IMR-90 (cell line): ENCODE measurements around the gene MPRIP. TPM values are rescaled to one million over a fixed set of nuclear protein-coding genes. Genes with fewer than 3 reads are reported as not detected.
"Not testable (repeated sequence)": the region's sequence is repeated elsewhere in the genome, so short reads cannot be mapped to it uniquely, and the experiment has no call there.

ENCODE experiments used
- ATAC-seq: fragments of 200-7000 bp; cut with Tn5 transposase; 2 replicates; pipeline ENCODE4 v1.9.1; 2020; ENCODE audit warnings: low read depth, mild to moderate bottlenecking, moderate library complexity
- BruUV-seq: library from RNA; stranded (reverse); fragments of 400-500 nt; replicated peaks from 2 replicates; lab custom pipeline; 2021; lab: Mats Ljungman, UMichigan
- CTCF ChIA-PET: fragments of 300-600 bp; formaldehyde crosslinking; extraction: SDS; loops from one replicate; lab custom pipeline; 2021; ENCODE audit warnings: antibody characterized with exemption; lab: Yijun Ruan, JAX
- POLR2A ChIA-PET: fragments of 300-600 bp; sonication (Branson Sonifier 250); formaldehyde crosslinking; loops from one replicate; lab custom pipeline; 2022; ENCODE audit warnings: antibody characterized with exemption; ENCODE audit not compliant: unreplicated experiment; lab: Charles Lee
- DNase-seq: peaks from one replicate; pipeline ENCODE4 v3.0.0; 2013
- H2AFZ ChIP-seq: replicated peaks from 2 replicates; pipeline ENCODE3; 2013; ENCODE audit warnings: low read length, mild to moderate bottlenecking; ENCODE audit not compliant: poor library complexity
- H2AK5ac ChIP-seq: 2 replicates; pipeline ENCODE4 v1.6.1; 2013; ENCODE audit warnings: low read depth, low read length, inconsistent platforms
- H2AK9ac ChIP-seq: replicated peaks from 2 replicates; pipeline ENCODE3; 2013; ENCODE audit warnings: mild to moderate bottlenecking, low read depth, low read length, moderate library complexity; ENCODE audit not compliant: poor library complexity
- H2BK120ac ChIP-seq: 2 replicates; pipeline ENCODE4 v1.6.1; 2013; ENCODE audit warnings: low read depth, low read length, inconsistent platforms
- H2BK15ac ChIP-seq: 3 replicates; pipeline ENCODE4 v1.6.1; 2013; ENCODE audit warnings: low read depth, low read length, inconsistent platforms
- H2BK20ac ChIP-seq: 2 replicates; pipeline ENCODE4 v1.6.1; 2013; ENCODE audit warnings: low read depth, mild to moderate bottlenecking, inconsistent platforms, low read length, moderate library complexity
- H2BK5ac ChIP-seq: 2 replicates; pipeline ENCODE4 v1.6.1; 2013; ENCODE audit warnings: mild to moderate bottlenecking, low read depth, low read length, inconsistent platforms; ENCODE audit not compliant: poor library complexity, severe bottlenecking
- H3K14ac ChIP-seq: replicated peaks from 2 replicates; pipeline ENCODE4 v1.6.1; 2013; ENCODE audit warnings: low read depth, low read length, inconsistent platforms
- H3K18ac ChIP-seq: 2 replicates; pipeline ENCODE4 v1.6.1; 2013; ENCODE audit warnings: low read depth, low read length, control low read depth
- H3K23ac ChIP-seq: 2 replicates; pipeline ENCODE4 v1.6.1; 2013; ENCODE audit warnings: low read depth, low read length, inconsistent platforms
- H3K27ac ChIP-seq: 2 replicates; pipeline ENCODE4 v1.5.1; 2013; ENCODE audit warnings: mild to moderate bottlenecking, control low read depth, low read length; ENCODE audit not compliant: insufficient read depth
- H3K27me3 ChIP-seq: 2 replicates; pipeline ENCODE4 v1.6.1; 2013; ENCODE audit warnings: low read length; ENCODE audit not compliant: control insufficient read depth, insufficient read depth
- H3K36me3 ChIP-seq: 2 replicates; pipeline ENCODE4 v1.6.1; 2013; ENCODE audit warnings: low read length, mixed read lengths; ENCODE audit not compliant: control insufficient read depth, insufficient read depth
- H3K4ac ChIP-seq: 2 replicates; pipeline ENCODE4 v1.6.1; 2013; ENCODE audit warnings: low read depth, low read length, inconsistent platforms
- H3K4me1 ChIP-seq: 2 replicates; pipeline ENCODE4 v1.6.1; 2013; ENCODE audit warnings: low read length, mixed read lengths; ENCODE audit not compliant: control insufficient read depth, insufficient read depth
- H3K4me2 ChIP-seq: 2 replicates; pipeline ENCODE4 v1.6.1; 2013; ENCODE audit warnings: low read depth, mild to moderate bottlenecking, control low read depth, low read length, moderate library complexity
- H3K4me3 ChIP-seq: 2 replicates; pipeline ENCODE4 v1.5.1; 2013; ENCODE audit warnings: low read depth, mild to moderate bottlenecking, control low read depth, low read length, moderate library complexity; ENCODE audit not compliant: insufficient read depth
- H3K56ac ChIP-seq: 2 replicates; pipeline ENCODE4 v1.6.1; 2013; ENCODE audit warnings: low read length, inconsistent platforms; ENCODE audit not compliant: insufficient read depth; ENCODE audit errors: extremely low read depth
- H3K79me1 ChIP-seq, 2 experiments: 2 replicates each; pipeline ENCODE4 v1.6.1; 2013; ENCODE audit warnings: low read length in 2 of 2, inconsistent platforms in 1 of 2, low read depth in 1 of 2
- H3K9ac ChIP-seq: 2 replicates; pipeline ENCODE4 v1.6.1; 2013; ENCODE audit warnings: low read depth, low read length, control low read depth
- H3K9me1 ChIP-seq: 2 replicates; pipeline ENCODE4 v1.6.1; 2013; ENCODE audit warnings: low read length, inconsistent platforms; ENCODE audit not compliant: insufficient read depth
- H3K9me3 ChIP-seq: 2 replicates; pipeline ENCODE4 v1.6.1; 2013; ENCODE audit warnings: low read length; ENCODE audit not compliant: control insufficient read depth, insufficient read depth
- H4K20me1 ChIP-seq: 2 replicates; pipeline ENCODE4 v1.6.1; 2013; ENCODE audit warnings: low read length, inconsistent platforms; ENCODE audit not compliant: insufficient read depth
- H4K5ac ChIP-seq: 2 replicates; pipeline ENCODE4 v1.6.1; 2013; ENCODE audit warnings: mild to moderate bottlenecking, low read depth, low read length, control low read depth
- H4K8ac ChIP-seq, 2 experiments: 2 replicates each; pipeline ENCODE4 v1.6.1; 2013; ENCODE audit warnings: low read depth in 2 of 2, low read length in 2 of 2, control low read depth in 1 of 2, inconsistent platforms in 1 of 2
- H4K91ac ChIP-seq: 2 replicates; pipeline ENCODE4 v1.6.1; 2013; ENCODE audit warnings: low read depth, low read length, inconsistent platforms; ENCODE audit not compliant: insufficient read depth
- WGBS, 2 experiments: methylation state at CpG; one replicate each; pipeline versions ENCODE4 v1.1.5 to v1.1.7; 2013; ENCODE audit warnings: missing lambda C conversion rate in 2 of 2; ENCODE audit not compliant: insufficient read length in 1 of 2; ENCODE audit errors: extremely low coverage in 2 of 2; 5-methylcytosine and 5-hydroxymethylcytosine counted together
- dilution Hi-C: fragments of 300-500 bp; cut with HindIII; formaldehyde crosslinking; loops from one replicate; pipeline ENCODE4 v1.14.3; 2018; ENCODE audit warnings: low sequenced_read_pairs; ENCODE audit not compliant: unreplicated experiment
- in situ Hi-C: fragments of 300-500 bp; cut with MboI; formaldehyde crosslinking; loops from 3 replicates; pipeline ENCODE4 v1.14.3; 2019; ENCODE audit warnings: low sequenced_read_pairs, inconsistent platforms, mixed read lengths
- intact Hi-C: fragments of 100-400 bp; cut with micrococcal nuclease; formaldehyde crosslinking; loops from 2 replicates; pipeline ENCODE4 v1.10.0; 2022
- polyA plus RNA-seq, 3 experiments: library from polyadenylated mRNA; depleted of rRNA; stranded (reverse); fragments of >200 nt; gene quantifications; 2 replicates each; pipeline ENCODE4 v1.2.3, GENCODE V29; 2012; ENCODE audit warnings: low replicate concordance in 1 of 3
- total RNA-seq: library from RNA; depleted of rRNA; stranded (reverse); fragments of >200 nt; gene quantifications from 2 replicates; pipeline ENCODE4 v1.2.3, GENCODE V29; 2012

The MPRIP gene
- total and polyA plus RNA-seq, 2 of the 4 experiments (the other 2 are of a cell fraction): 111 to 149 TPM

GRCh38 chr17:17195466-17195865, 153.2 kb downstream of the MPRIP start:
- H4K20me1 ChIP-seq: not testable (repeated sequence)
- intact Hi-C loops: loop anchor here (5.0 kb wide), 1 partner anchor 193 kb away; no protein-coding TSS in a partner anchor

More at GRCh38 chr17:17195466-17195865, 153.2 kb downstream of the MPRIP start:
- H4K5ac ChIP-seq, H3K4me3 ChIP-seq, H3K9ac ChIP-seq, POLR2A ChIA-PET, H3K9me1 ChIP-seq, H3K4ac ChIP-seq, H2BK120ac ChIP-seq, H4K8ac ChIP-seq, ATAC-seq, H2BK5ac ChIP-seq, H3K18ac ChIP-seq, H3K36me3 ChIP-seq, dilution Hi-C loops, in situ Hi-C loops, H3K27me3 ChIP-seq, H3K27ac ChIP-seq, H2AFZ ChIP-seq, BruUV-seq, H3K23ac ChIP-seq, H3K56ac ChIP-seq, H4K91ac ChIP-seq, H3K4me2 ChIP-seq, H2BK15ac ChIP-seq, H3K79me1 ChIP-seq, H2AK5ac ChIP-seq, H2AK9ac ChIP-seq, DNase-seq, H2BK20ac ChIP-seq, CTCF ChIA-PET, H3K9me3 ChIP-seq, H3K14ac ChIP-seq: not testable (repeated sequence)
- no CpG with 5 or more reads among the region's 5 CpGs for whole genome bisulfite sequencing, 2 experiments
- peaks cover 14% of the 10 kb centered on the region for H3K4me1 ChIP-seq
